Measurements from ENCODE around the gene ZBBX. TPM values are rescaled to one million over a fixed set of nuclear protein-coding genes. Genes with fewer than 3 reads are reported as not detected.

The ZBBX gene
- total RNA-seq, 3 donors from 2014 or later (not counting 1 experiment from before 2014, with no cell fraction given), result not detected

DNA sequence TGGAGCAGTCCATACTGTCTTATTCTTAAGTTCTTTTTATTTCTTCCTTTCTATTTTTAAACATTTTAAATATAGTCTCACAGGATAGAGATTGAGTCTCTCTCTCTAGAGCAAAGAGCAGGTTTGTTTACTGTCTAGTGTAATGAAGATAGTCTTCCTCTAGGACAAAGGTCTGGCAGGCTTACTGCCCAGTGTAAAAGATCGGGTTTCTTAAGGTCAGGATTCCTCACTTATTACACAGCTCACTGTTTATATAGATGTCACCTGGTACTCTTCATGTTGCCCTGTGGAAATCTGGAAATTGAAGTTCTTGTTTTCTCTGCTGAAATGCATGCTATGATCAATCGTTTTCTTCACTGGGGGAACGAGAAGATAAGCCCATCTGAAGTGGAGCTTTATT lies 76.0 kb downstream of the ZBBX start:
- no peaks in the 10 kb centered on the region for H3K36me3 Mint-ChIP-seq
- H3K27ac Mint-ChIP-seq, result no peak overlapping the region
- no peak for DNase-seq
- H3K27me3 Mint-ChIP-seq (ENCODE audit: low read depth in 2 of 2), result no peaks in the 10 kb centered on the region
- Histone ChIP-seq H3K36me3 (ENCODE audit: control insufficient read depth, insufficient read depth, low read length) (no peaks in the 10 kb centered on the region), H3K27ac (ENCODE audit: low read length) (no peak overlapping the region), H3K27me3 (ENCODE audit: control insufficient read depth, insufficient read depth, low read length) (no peaks in the 10 kb centered on the region), H3K4me1 (ENCODE audit: control insufficient read depth, insufficient read depth, low read length) (no peaks in the 10 kb centered on the region), H3K4me3 (ENCODE audit: low read length) (no peak overlapping the region), H3K9me3 (ENCODE audit: control insufficient read depth, insufficient read depth, low read length) (no peaks in the 10 kb centered on the region)
- intact Hi-C loops (cut with micrococcal nuclease), result no loop called here
- no peak overlapping the region for H3K4me3 Mint-ChIP-seq
- peaks cover 0 to 7% of the 10 kb centered on the region in 2 donors for H3K9me3 Mint-ChIP-seq
- no peak for ATAC-seq
- no peaks in the 10 kb centered on the region for H3K4me1 Mint-ChIP-seq
- TF ChIP-seq, protein P1, sequence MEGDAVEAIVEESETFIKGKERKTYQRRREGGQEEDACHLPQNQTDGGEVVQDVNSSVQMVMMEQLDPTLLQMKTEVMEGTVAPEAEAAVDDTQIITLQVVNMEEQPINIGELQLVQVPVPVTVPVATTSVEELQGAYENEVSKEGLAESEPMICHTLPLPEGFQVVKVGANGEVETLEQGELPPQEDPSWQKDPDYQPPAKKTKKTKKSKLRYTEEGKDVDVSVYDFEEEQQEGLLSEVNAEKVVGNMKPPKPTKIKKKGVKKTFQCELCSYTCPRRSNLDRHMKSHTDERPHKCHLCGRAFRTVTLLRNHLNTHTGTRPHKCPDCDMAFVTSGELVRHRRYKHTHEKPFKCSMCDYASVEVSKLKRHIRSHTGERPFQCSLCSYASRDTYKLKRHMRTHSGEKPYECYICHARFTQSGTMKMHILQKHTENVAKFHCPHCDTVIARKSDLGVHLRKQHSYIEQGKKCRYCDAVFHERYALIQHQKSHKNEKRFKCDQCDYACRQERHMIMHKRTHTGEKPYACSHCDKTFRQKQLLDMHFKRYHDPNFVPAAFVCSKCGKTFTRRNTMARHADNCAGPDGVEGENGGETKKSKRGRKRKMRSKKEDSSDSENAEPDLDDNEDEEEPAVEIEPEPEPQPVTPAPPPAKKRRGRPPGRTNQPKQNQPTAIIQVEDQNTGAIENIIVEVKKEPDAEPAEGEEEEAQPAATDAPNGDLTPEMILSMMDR (IDR thresholded peaks at IDR 0.05), result no peak
- 82% methylated on average over 2 of the region's 3 CpGs for WGBS (ENCODE audit: insufficient coverage)

DNA sequence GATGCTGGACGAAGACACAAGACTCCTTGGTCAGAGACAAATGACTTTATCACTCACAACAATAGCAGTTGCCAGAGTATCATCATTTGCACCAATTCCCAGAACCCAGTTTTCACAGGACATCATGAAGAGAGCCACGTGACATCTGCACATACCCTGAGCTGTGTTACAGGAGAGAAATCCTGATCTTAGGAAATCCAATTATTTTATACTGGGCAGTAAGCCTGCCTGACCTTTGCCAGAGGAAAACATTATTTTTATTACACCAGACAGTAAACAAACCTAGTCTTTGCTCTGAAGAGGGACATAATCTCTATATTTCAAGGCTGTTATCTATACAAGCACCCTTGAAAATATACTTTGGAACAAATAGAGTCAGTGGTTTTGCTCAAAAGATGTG lies 77.4 kb downstream of the ZBBX start:
- Histone ChIP-seq H3K4me3 (ENCODE audit: low read length) (no peak overlapping the region), H3K4me1 (ENCODE audit: control insufficient read depth, insufficient read depth, low read length) (no peaks in the 10 kb centered on the region), H3K27me3 (ENCODE audit: control insufficient read depth, insufficient read depth, low read length) (no peaks in the 10 kb centered on the region), H3K9me3 (ENCODE audit: control insufficient read depth, insufficient read depth, low read length) (no peaks in the 10 kb centered on the region), H3K27ac (ENCODE audit: low read length) (no peak overlapping the region), H3K36me3 (ENCODE audit: control insufficient read depth, insufficient read depth, low read length) (no peaks in the 10 kb centered on the region)
- Mint-ChIP-seq H3K27ac (no peak overlapping the region), H3K27me3 (ENCODE audit: low read depth in 2 of 2) (no peaks in the 10 kb centered on the region), H3K4me1 (no peaks in the 10 kb centered on the region), H3K4me3 (no peak overlapping the region), H3K36me3 (no peaks in the 10 kb centered on the region), H3K9me3 (peaks cover 0 to 7% of the 10 kb centered on the region in 2 donors)
- TF ChIP-seq, protein P1 (IDR thresholded peaks at IDR 0.05), result no peak
- intact Hi-C loops (cut with micrococcal nuclease), result no loop called here
- 76% methylated on average over 2 of the region's 2 CpGs for WGBS (ENCODE audit: insufficient coverage)
- DNase-seq (no peak), ATAC-seq (no peak)

GRCh38 chr3:167300207-167300606 lies 79.9 kb downstream of the ZBBX start:
- TF ChIP-seq, protein P1 (IDR thresholded peaks at IDR 0.05), result no peak
- DNase-seq, result no peak
- no peak overlapping the region for H3K27ac ChIP-seq (ENCODE audit: low read length)
- H3K27me3 ChIP-seq (ENCODE audit: control insufficient read depth, insufficient read depth, low read length), result no peaks in the 10 kb centered on the region
- H3K4me3 ChIP-seq (ENCODE audit: low read length), result no peak overlapping the region
- no peaks in the 10 kb centered on the region for H3K36me3 Mint-ChIP-seq
- no peaks in the 10 kb centered on the region for H3K9me3 ChIP-seq (ENCODE audit: control insufficient read depth, insufficient read depth, low read length)
- peaks cover 2 to 10% of the 10 kb centered on the region in 2 donors for H3K9me3 Mint-ChIP-seq
- H3K36me3 ChIP-seq (ENCODE audit: control insufficient read depth, insufficient read depth, low read length), result no peaks in the 10 kb centered on the region
- H3K4me3 Mint-ChIP-seq, result no peak overlapping the region
- no peak for ATAC-seq
- H3K4me1 ChIP-seq (ENCODE audit: control insufficient read depth, insufficient read depth, low read length), result no peaks in the 10 kb centered on the region
- H3K4me1 Mint-ChIP-seq, result no peaks in the 10 kb centered on the region
- no peak overlapping the region for H3K27ac Mint-ChIP-seq
- intact Hi-C loops (cut with micrococcal nuclease), result no loop called here
- no peaks in the 10 kb centered on the region for H3K27me3 Mint-ChIP-seq (ENCODE audit: low read depth in 2 of 2)

GRCh38 chr3:167289435-167289834 lies 90.7 kb downstream of the ZBBX start:
- Mint-ChIP-seq H3K27me3 (ENCODE audit: low read depth in 2 of 2) (no peaks in the 10 kb centered on the region), H3K9me3 (peaks cover 10 to 14% of the 10 kb centered on the region in 2 donors), H3K27ac (no peak overlapping the region), H3K36me3 (no peaks in the 10 kb centered on the region), H3K4me1 (no peaks in the 10 kb centered on the region), H3K4me3 (no peak overlapping the region)
- 85% methylated on average over 8 of the region's 8 CpGs for WGBS (ENCODE audit: insufficient coverage)
- Histone ChIP-seq H3K36me3 (ENCODE audit: control insufficient read depth, insufficient read depth, low read length) (no peaks in the 10 kb centered on the region), H3K4me1 (ENCODE audit: control insufficient read depth, insufficient read depth, low read length) (no peaks in the 10 kb centered on the region), H3K4me3 (ENCODE audit: low read length) (no peak overlapping the region), H3K27ac (ENCODE audit: low read length) (no peak overlapping the region), H3K9me3 (ENCODE audit: control insufficient read depth, insufficient read depth, low read length) (peaks cover 8% of the 10 kb centered on the region), H3K27me3 (ENCODE audit: control insufficient read depth, insufficient read depth, low read length) (no peaks in the 10 kb centered on the region)
- no peak for ATAC-seq
- intact Hi-C loops (cut with micrococcal nuclease), result no loop called here
- TF ChIP-seq, protein P1 (IDR thresholded peaks at IDR 0.05), result no peak
- no peak for DNase-seq

Measured in natural killer cell (primary cell).